Smooth muscle cell (in vitro differentiated cells): Measurements from ENCODE around the gene MIXL1. TPM values are rescaled to one million over a fixed set of nuclear protein-coding genes. Genes with fewer than 3 reads are reported as not detected.

Source experiments
- DNase-seq: peaks from one replicate; lab custom pipeline; 2025; ENCODE audit not compliant: unreplicated experiment; lab: John Stamatoyannopoulos, UW
- H2AFZ ChIP-seq: fragments of 200-600 bp; sonication (generic); 2 replicates; pipeline ENCODE4 v1.6.0; 2016; ENCODE audit warnings: antibody characterized with exemption, low read depth, mild to moderate bottlenecking
- H3F3A ChIP-seq: fragments of 200-600 bp; sonication (generic); 2 replicates; pipeline ENCODE4 v1.6.0; 2017; ENCODE audit warnings: antibody characterized with exemption, low read depth
- H3K27ac ChIP-seq: fragments of 200-600 bp; sonication (generic); 2 replicates; pipeline ENCODE4 v1.5.1; 2016; ENCODE audit warnings: low read depth, mild to moderate bottlenecking
- H3K27me3 ChIP-seq: fragments of 200-600 bp; sonication (generic); 2 replicates; pipeline ENCODE4 v1.6.1; 2016; ENCODE audit warnings: low read depth, mild to moderate bottlenecking
- H3K36me3 ChIP-seq: fragments of 200-600 bp; sonication (generic); 2 replicates; pipeline ENCODE4 v1.5.1; 2016; ENCODE audit warnings: low read depth
- H3K4me1 ChIP-seq: fragments of 200-600 bp; sonication (generic); 2 replicates; pipeline ENCODE4 v1.5.1; 2016; ENCODE audit warnings: low read depth
- H3K4me2 ChIP-seq: fragments of 200-600 bp; sonication (generic); 2 replicates; pipeline ENCODE4 v1.6.0; 2016; ENCODE audit warnings: mild to moderate bottlenecking
- H3K4me3 ChIP-seq: fragments of 200-600 bp; sonication (generic); 2 replicates; pipeline ENCODE4 v1.5.1; 2016; ENCODE audit warnings: mild to moderate bottlenecking
- H3K79me2 ChIP-seq: fragments of 200-600 bp; sonication (generic); 2 replicates; pipeline ENCODE4 v1.6.0; 2016; ENCODE audit warnings: low read depth, mild to moderate bottlenecking
- H3K9ac ChIP-seq: fragments of 200-600 bp; sonication (generic); 2 replicates; pipeline ENCODE4 v1.6.0; 2016; ENCODE audit warnings: low read depth
- H3K9me3 ChIP-seq: fragments of 200-600 bp; sonication (generic); replicated peaks from 2 replicates; pipeline ENCODE4 v1.5.1; 2016; ENCODE audit warnings: low read depth
- H4K20me1 ChIP-seq: fragments of 200-600 bp; sonication (generic); 2 replicates; pipeline ENCODE4 v1.6.0; 2016; ENCODE audit warnings: low read depth
- WGBS: methylation state at CpG from one replicate; pipeline ENCODE4 v1.1.7; 2016; ENCODE audit warnings: low lambda C conversion rate; 5-methylcytosine and 5-hydroxymethylcytosine counted together
- polyA plus RNA-seq: library from polyadenylated mRNA; unstranded; fragments of >200 nt; fragmentation: Nextera tagmentation; extraction: Ambion mirVana; gene quantifications from 2 replicates; pipeline ENCODE4 v1.2.1, GENCODE V29; 2016
- total RNA-seq: library from RNA; depleted of rRNA; stranded (reverse); fragments of >200 nt; gene quantifications from 2 replicates; pipeline ENCODE4 v1.2.3, GENCODE V29; 2014
- TF ChIP-seq, protein P1 (sequence below): fragments of 200-600 bp; sonication (generic); IDR thresholded peaks from 2 replicates; pipeline ENCODE4 v1.5.1; 2017; ENCODE audit warnings: borderline replicate concordance, mild to moderate bottlenecking, antibody characterized with exemption; ENCODE audit not compliant: insufficient read depth, poor library complexity, severe bottlenecking

MIXL1 gene
- total and polyA plus RNA-seq, 2 experiments from 2014 or later: 0.04 to 0.27 TPM

DNA sequence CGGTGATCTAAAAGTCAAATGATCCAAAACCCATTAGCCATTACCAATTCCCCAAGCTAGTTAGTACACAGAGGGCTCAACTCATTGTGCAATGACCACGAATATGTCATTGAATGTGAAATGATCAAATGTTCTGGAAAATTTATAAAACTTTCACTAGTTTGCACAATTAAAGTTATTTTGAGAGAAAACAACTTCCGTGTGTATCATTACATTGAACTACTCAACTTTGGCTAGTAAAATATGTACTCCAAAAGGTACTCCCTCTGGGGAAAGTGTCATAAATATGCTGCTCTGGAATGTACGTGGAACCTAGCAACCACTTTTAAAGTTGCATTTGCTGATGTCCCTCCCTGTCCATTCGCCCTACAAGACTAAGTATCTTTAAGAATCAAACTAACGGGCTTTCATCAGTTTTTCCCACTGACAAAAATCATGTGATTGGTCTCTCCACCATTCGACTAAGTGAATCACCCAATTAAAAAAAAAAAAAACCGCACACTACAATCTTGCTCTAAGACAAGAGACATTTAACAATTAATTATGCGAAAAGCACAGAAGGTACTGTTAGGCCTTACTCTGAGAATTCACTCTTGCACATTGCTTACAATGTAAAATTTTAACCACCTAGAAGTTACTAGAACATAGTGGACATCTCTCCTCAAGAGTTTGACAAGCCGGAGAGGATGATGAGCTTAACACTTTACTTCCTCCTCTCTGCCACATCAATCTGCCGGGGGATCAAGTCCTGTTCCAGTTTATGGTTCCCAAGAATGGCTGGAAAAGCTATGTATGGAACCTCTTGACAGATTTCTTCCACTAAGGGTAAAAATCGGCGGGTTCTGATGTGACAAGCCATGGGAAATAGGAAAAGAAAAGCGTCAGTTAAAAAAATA is 38.1 kb upstream of the MIXL1 start:
- Histone ChIP-seq H3K27me3 (no peaks in the 10 kb centered on the region), H3K9me3 (no peaks in the 10 kb centered on the region), H3K27ac (peak overlapping the region; percentile 82), H3F3A (no peaks in the 10 kb centered on the region), H3K9ac (peak overlapping the region; percentile 85), H3K36me3 (no peaks in the 10 kb centered on the region), H3K4me3 (peak overlapping the region; percentile 86), H2AFZ (no peak overlapping the region), H4K20me1 (peaks cover 54% of the 10 kb centered on the region), H3K4me2 (peak overlapping the region; percentile 94), H3K79me2 (peaks cover 67% of the 10 kb centered on the region), H3K4me1 (peaks cover 12% of the 10 kb centered on the region)
- 42% methylated on average over 14 of the region's 14 CpGs for WGBS
- no peak for DNase-seq
- TF ChIP-seq, protein P1, sequence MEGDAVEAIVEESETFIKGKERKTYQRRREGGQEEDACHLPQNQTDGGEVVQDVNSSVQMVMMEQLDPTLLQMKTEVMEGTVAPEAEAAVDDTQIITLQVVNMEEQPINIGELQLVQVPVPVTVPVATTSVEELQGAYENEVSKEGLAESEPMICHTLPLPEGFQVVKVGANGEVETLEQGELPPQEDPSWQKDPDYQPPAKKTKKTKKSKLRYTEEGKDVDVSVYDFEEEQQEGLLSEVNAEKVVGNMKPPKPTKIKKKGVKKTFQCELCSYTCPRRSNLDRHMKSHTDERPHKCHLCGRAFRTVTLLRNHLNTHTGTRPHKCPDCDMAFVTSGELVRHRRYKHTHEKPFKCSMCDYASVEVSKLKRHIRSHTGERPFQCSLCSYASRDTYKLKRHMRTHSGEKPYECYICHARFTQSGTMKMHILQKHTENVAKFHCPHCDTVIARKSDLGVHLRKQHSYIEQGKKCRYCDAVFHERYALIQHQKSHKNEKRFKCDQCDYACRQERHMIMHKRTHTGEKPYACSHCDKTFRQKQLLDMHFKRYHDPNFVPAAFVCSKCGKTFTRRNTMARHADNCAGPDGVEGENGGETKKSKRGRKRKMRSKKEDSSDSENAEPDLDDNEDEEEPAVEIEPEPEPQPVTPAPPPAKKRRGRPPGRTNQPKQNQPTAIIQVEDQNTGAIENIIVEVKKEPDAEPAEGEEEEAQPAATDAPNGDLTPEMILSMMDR: no peak

DNA sequence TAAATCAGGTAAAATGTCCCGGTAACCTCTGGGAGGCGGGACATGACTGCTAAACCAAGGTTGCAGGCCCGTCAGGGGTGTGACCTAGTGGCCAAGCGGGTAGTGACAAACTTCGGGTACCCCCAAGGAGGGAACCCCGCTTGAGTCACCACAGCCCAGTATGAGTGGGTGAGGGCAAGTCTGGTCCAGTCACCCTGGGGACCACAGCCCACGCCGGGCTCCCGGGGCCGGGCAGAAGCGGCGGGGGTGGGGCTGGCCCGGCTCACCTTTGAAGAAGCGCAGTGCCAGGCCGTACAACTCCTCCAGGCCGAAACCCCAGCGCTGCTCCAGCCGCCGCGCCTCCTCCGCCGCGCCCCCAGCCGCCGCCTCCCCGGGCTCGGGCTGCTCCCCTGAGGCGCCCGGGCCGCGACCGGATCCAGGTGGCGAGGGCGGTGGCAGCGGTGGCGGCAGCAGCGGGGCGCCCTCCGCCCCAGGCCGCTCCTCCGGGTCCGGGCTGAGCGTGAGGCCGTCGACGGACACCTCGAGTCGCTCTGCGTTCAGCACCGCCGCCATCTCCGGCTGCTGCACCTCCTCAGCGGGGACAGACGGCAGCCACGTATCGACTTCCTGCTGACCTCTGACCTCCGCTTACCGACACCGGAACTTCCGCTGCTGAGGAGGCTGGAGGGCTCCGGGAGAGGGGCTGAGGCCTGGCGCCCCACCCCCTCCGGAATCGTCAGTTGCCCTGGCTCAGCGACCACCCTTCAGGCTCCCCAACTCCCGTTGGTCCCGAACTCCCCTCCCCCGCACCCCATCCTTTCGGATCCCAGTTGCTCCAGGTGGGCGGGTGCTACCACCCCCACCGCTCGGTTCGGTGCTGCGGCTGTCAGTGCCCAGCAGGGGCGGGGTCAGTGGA is 37.1 kb upstream of the MIXL1 start, which contains the start of gene ACBD3:
Gene ACBD3 (minus strand): TSS at position 618 of the 895 bp plus-strand sequence. CDS start 66 bp downstream, at position 552.
- under 1% methylated on average over 62 of the region's 75 CpGs for WGBS
- Histone ChIP-seq H3K9ac (peak within 1 kb of the TSS; percentile 85), H3K9me3 (no peaks in the 10 kb centered on the region), H3K4me3 (peak within 1 kb of the TSS; percentile 86), H3K4me2 (peak within 1 kb of the TSS; percentile 94), H3K79me2 (peaks cover 57% of the 10 kb centered on the region), H3F3A (no peaks in the 10 kb centered on the region), H2AFZ (peak within 1 kb of the TSS; percentile 94), H3K36me3 (no peaks in the 10 kb centered on the region), H3K27ac (peak within 1 kb of the TSS; percentile 82), H3K4me1 (peaks cover 12% of the 10 kb centered on the region), H3K27me3 (no peaks in the 10 kb centered on the region), H4K20me1 (peaks cover 45% of the 10 kb centered on the region)
- DNase-seq: peak; percentile 40
- TF ChIP-seq, protein P1: no peak

DNA sequence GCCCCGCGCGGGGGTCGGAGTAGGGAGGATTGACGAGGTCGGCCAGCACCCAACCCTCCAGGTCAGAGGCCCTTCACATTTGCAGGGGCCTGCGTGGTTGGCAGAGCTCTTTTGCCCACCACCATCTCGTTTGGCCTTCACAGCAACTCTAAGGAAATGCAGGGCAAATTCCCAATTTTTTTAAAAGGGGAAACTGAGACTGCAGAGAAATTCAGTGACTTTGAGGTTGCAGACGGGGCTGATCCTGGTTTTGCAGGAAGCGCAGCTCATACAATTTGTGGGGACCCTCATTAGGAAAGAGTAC is 36.5 kb upstream of the MIXL1 start:
- H3K4me3 ChIP-seq: peak overlapping the region; percentile 86
- no peaks in the 10 kb centered on the region for H3F3A ChIP-seq
- peaks cover 12% of the 10 kb centered on the region for H3K4me1 ChIP-seq
- H3K9me3 ChIP-seq: no peaks in the 10 kb centered on the region
- TF ChIP-seq, protein P1: no peak
- H2AFZ ChIP-seq: peak overlapping the region; percentile 94
- no peak for DNase-seq
- peak overlapping the region; percentile 85 for H3K9ac ChIP-seq
- peak overlapping the region; percentile 94 for H3K4me2 ChIP-seq
- WGBS: 12% methylated on average over 10 of the region's 10 CpGs
- no peaks in the 10 kb centered on the region for H3K27me3 ChIP-seq
- H4K20me1 ChIP-seq: peaks cover 39% of the 10 kb centered on the region
- peaks cover 51% of the 10 kb centered on the region for H3K79me2 ChIP-seq
- no peaks in the 10 kb centered on the region for H3K36me3 ChIP-seq
- H3K27ac ChIP-seq: peak overlapping the region; percentile 82
